Adrenal gland (tissue), 5 donors: ENCODE measurements around the gene TTC27.

Experiments used
- CTCF ChIP-seq, 6 experiments: fragments of 450-650 bp in 4 of 6; fragments of 200-600 bp in 2 of 6; sonication (generic) in 1 of 6; IDR thresholded peaks; 1 replicate in 5 of 6; 2 replicates in 1 of 6; pipeline versions ENCODE4 v1.5.1 to v1.8.0; 2016 to 2021; ENCODE audit warnings: antibody characterized with exemption in 6 of 6, mild to moderate bottlenecking in 2 of 6, moderate library complexity in 1 of 6
- POLR2A ChIP-seq, 2 donors: fragments of 450-650 bp; IDR thresholded peaks; one replicate each; pipeline ENCODE4 v1.6.1; 2017; ENCODE audit warnings: antibody characterized with exemption in 2 of 2, mild to moderate bottlenecking in 2 of 2, moderate library complexity in 1 of 2
- donor health status: DM: no; HTN: no; CAD: no.

DNA sequence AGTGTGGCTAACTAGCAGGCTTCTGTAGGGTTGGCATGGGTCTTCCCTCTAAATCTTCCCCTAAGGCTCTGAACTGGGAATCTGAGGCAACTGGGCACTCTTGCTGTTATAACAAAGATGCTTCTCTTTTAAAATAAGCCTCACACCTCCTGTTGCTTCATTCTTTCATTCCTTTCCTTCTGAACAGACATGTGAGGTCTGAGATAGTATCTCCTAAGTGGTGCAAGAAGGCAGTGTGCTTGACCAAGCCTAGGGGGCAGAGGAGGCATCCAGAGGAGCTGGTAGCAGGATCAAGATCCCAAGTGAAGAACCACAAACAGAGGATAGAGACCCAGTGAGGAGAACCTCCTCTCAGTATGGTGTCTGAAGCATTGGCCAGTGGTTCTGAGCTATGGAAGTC, 90.9 kb downstream of the TTC27 start:
- TF ChIP-seq POLR2A (IDR thresholded peaks at IDR 0.05) (no peak), CTCF (IDR thresholded peaks at IDR 0.05) (no peak)
